K562 (cell line): Measurements from ENCODE around the gene SVIP. TPM values are rescaled to one million over a fixed set of nuclear protein-coding genes. Genes with fewer than 3 reads are reported as not detected.

Source experiments
- ATAC-seq: fragments of 200-7000 bp; cut with Tn5 transposase; 3 replicates; pipeline ENCODE4 v1.9.1; 2020; ENCODE audit warnings: moderate library complexity
- BruUV-seq: library from RNA; stranded (reverse); fragments of 400-500 nt; replicated peaks from 2 replicates; lab custom pipeline; 2021; lab: Mats Ljungman, UMichigan
- CTCF ChIA-PET: fragments of 300-600 bp; formaldehyde crosslinking; extraction: SDS; loops from one replicate; lab custom pipeline; 2021; ENCODE audit warnings: low intra/inter-chr PET ratio; lab: Yijun Ruan, JAX
- POLR2A ChIA-PET: fragments of 300-600, 350-650 bp; sonication (Branson Sonifier 250); formaldehyde crosslinking; extraction: SDS; loops from one replicate; lab custom pipeline; 2021; ENCODE audit warnings: antibody characterized with exemption, inconsistent platforms; lab: Yijun Ruan, JAX
- DNase-seq, 4 experiments: peaks; one replicate each; pipeline versions ENCODE4 v3.0.0 to v3.0.0-alpha.2; 2011 to 2018; ENCODE audit warnings: low spot score in 3 of 4, mixed read lengths in 3 of 4; ENCODE audit errors: extremely low read depth in 1 of 4
- FAIRE-seq: peaks from 2 replicates; lab custom pipeline; 2011; peaks lifted over from hg19 to GRCh38; lab: Jason Lieb, UNC
- H2AFZ ChIP-seq: 2 replicates; pipeline ENCODE4 v1.6.0; 2011; ENCODE audit warnings: low read depth, low read length, control low read depth, inconsistent platforms
- H3K27ac ChIP-seq: fragments of 200-600 bp; 3 replicates; pipeline ENCODE4 v1.8.0; 2011; ENCODE audit warnings: low read depth, mild to moderate bottlenecking, control low read depth, inconsistent platforms, low read length, moderate library complexity, mixed read lengths; ENCODE audit errors: extremely low read depth
- H3K27me3 ChIP-seq, 2 experiments: fragments of 300-600 bp in 1 of 2; 2 replicates in 1 of 2; 3 replicates in 1 of 2; pipeline versions ENCODE4 v1.6.0 to v1.8.0; 2011; ENCODE audit warnings: inconsistent platforms in 2 of 2, low read length in 2 of 2, mild to moderate bottlenecking in 1 of 2, mixed read lengths in 1 of 2, moderate library complexity in 1 of 2; ENCODE audit not compliant: control insufficient read depth in 2 of 2, insufficient read depth in 2 of 2
- H3K36me3 ChIP-seq: fragments of 300-600 bp; 3 replicates; pipeline ENCODE4 v1.8.0; 2011; ENCODE audit warnings: mild to moderate bottlenecking, low read length, inconsistent platforms; ENCODE audit not compliant: control insufficient read depth, insufficient read depth
- H3K4me1 ChIP-seq, 2 experiments: fragments of 200-600 bp in 1 of 2; replicated peaks in 1 of 2; 2 replicates in 1 of 2; 3 replicates in 1 of 2; pipeline versions ENCODE4 v1.5.1 to v1.8.0; 2011; ENCODE audit warnings: inconsistent platforms in 2 of 2, low read length in 2 of 2, mild to moderate bottlenecking in 1 of 2, mixed read lengths in 1 of 2, moderate library complexity in 1 of 2; ENCODE audit not compliant: control insufficient read depth in 2 of 2, insufficient read depth in 2 of 2
- H3K4me2 ChIP-seq: 2 replicates; pipeline ENCODE4 v1.6.1; 2011; ENCODE audit warnings: low read length, control low read depth, inconsistent platforms, mixed read lengths; ENCODE audit not compliant: insufficient read depth
- H3K4me3 ChIP-seq: fragments of 200-600 bp; sonication (generic), shearing (Covaris generic); 2 replicates; pipeline ENCODE4 v1.5.1; 2016; ENCODE audit warnings: control low read depth, inconsistent platforms
- H3K79me2 ChIP-seq: fragments of 200-600 bp; 3 replicates; pipeline ENCODE4 v1.8.0; 2011; ENCODE audit warnings: low read length, inconsistent platforms; ENCODE audit not compliant: control insufficient read depth, insufficient read depth
- H3K9ac ChIP-seq, 2 experiments: 2 replicates each; pipeline versions ENCODE4 v1.6.0 to v1.6.1; 2011; ENCODE audit warnings: low read depth in 2 of 2, low read length in 2 of 2, control low read depth in 1 of 2, inconsistent platforms in 1 of 2, mild to moderate bottlenecking in 1 of 2, mixed read lengths in 1 of 2; ENCODE audit not compliant: insufficient read depth in 1 of 2
- H3K9me1 ChIP-seq: one replicate; pipeline ENCODE4 v1.6.0; 2011; ENCODE audit warnings: inconsistent platforms, mild to moderate bottlenecking, low read length, moderate library complexity; ENCODE audit not compliant: control insufficient read depth, insufficient read depth
- H3K9me3 ChIP-seq: replicated peaks from 2 replicates; pipeline ENCODE4 v1.5.1; 2011; ENCODE audit warnings: low read depth, low read length, inconsistent platforms; ENCODE audit not compliant: control insufficient read depth, insufficient read depth
- H4K20me1 ChIP-seq: replicated peaks from 2 replicates; pipeline ENCODE4 v1.6.1; 2011; ENCODE audit warnings: low read length, inconsistent platforms, mixed read lengths; ENCODE audit not compliant: control insufficient read depth, insufficient read depth
- GABPA ChIP-seq: fragments of 200-800 bp; sonication (Bioruptor generic); conservative IDR thresholded peaks from 2 replicates; pipeline ENCODE4 v1.6.1; 2016; ENCODE audit warnings: low read depth, missing genetic modification characterization, missing compliant biosample characterization
- GMEB1 ChIP-seq: fragments of 250-450 bp; sonication (Bioruptor Pico); IDR thresholded peaks from 2 replicates; pipeline ENCODE4 v1.4.0; 2020; ENCODE audit warnings: mild to moderate bottlenecking
- JUND ChIP-seq, 2 experiments: IDR thresholded peaks; 2 replicates in 1 of 2; 3 replicates in 1 of 2; pipeline ENCODE4 v1.6.1; 2011; ENCODE audit warnings: borderline replicate concordance in 2 of 2, low read depth in 2 of 2, low read length in 2 of 2, improper control_type of control experiment in 1 of 2, missing biosample characterization in 1 of 2, missing genetic modification characterization in 1 of 2, missing genetic modification reagents in 1 of 2
- NCOR1 ChIP-seq: fragments of 450-650 bp; IDR thresholded peaks from 2 replicates; pipeline ENCODE4 v1.6.1; 2016; ENCODE audit warnings: mild to moderate bottlenecking, moderate library complexity
- SREBF1 ChIP-seq: fragments of 150-350 bp; IDR thresholded peaks from 2 replicates; pipeline ENCODE4 v1.6.1; 2014; ENCODE audit warnings: antibody characterized with exemption, low read depth, low read length, borderline replicate concordance
- XRCC3 ChIP-seq: fragments of 450-650 bp; IDR thresholded peaks from 2 replicates; pipeline ENCODE4 v1.6.1; 2017; ENCODE audit warnings: mild to moderate bottlenecking, moderate library complexity
- ZFP30 ChIP-seq: fragments of 250-450 bp; sonication (Bioruptor Pico); IDR thresholded peaks from 2 replicates; pipeline ENCODE4 v1.8.0; 2022; ENCODE audit warnings: moderate library complexity, mild to moderate bottlenecking, inconsistent platforms, borderline replicate concordance
- WGBS: fragments of 100-300 bp; shearing (Covaris generic); methylation state at CpG from one replicate; pipeline ENCODE4 v1.1.6; 2016; ENCODE audit warnings: low coverage, mixed read lengths; ENCODE audit not compliant: insufficient coverage; ENCODE audit errors: missing lambda C conversion rate; 5-methylcytosine and 5-hydroxymethylcytosine counted together
- in situ Hi-C: fragments of 300-500 bp; cut with MboI; formaldehyde crosslinking; loops from 4 replicates; pipeline ENCODE4 v1.15.0; 2018; ENCODE audit warnings: inconsistent platforms, mixed read lengths
- intact Hi-C: fragments of 100-400 bp; cut with micrococcal nuclease; formaldehyde crosslinking; loops from 2 replicates; pipeline ENCODE4 v1.14.2; 2022
- polyA plus RNA-seq, 8 experiments: library from polyadenylated mRNA; depleted of rRNA in 4 of 8; stranded (reverse) in 5 of 8; unstranded in 3 of 8; fragments of >200 nt; fragmentation: Nextera tagmentation in 2 of 8; fragmentation: Illumina TruSeq in 1 of 8; extraction: Ambion mirVana in 2 of 8; extraction: Trizol in 1 of 8; gene quantifications; 2 replicates each; pipeline versions ENCODE4 v1.2.1 to v1.2.3, GENCODE V29; 2011 to 2014; ENCODE audit warnings: inconsistent platforms in 1 of 8, missing spikeins in 1 of 8
- total RNA-seq, 7 experiments: library from RNA; depleted of rRNA in 6 of 7; stranded (reverse); fragments of >200 nt in 6 of 7; fragmentation: Illumina TruSeq in 2 of 7; extraction: Trizol in 2 of 7; gene quantifications; 2 replicates each; pipeline versions ENCODE4 v1.2.1 to v1.2.3, GENCODE V29; 2011 to 2021; ENCODE audit warnings: low replicate concordance in 1 of 7

SVIP gene
- total and polyA plus RNA-seq, 9 of the 15 experiments (the other 6 are each of a cell fraction or from before 2014, with no cell fraction given): 17.9 to 62.5 (median 47.5) TPM

DNA sequence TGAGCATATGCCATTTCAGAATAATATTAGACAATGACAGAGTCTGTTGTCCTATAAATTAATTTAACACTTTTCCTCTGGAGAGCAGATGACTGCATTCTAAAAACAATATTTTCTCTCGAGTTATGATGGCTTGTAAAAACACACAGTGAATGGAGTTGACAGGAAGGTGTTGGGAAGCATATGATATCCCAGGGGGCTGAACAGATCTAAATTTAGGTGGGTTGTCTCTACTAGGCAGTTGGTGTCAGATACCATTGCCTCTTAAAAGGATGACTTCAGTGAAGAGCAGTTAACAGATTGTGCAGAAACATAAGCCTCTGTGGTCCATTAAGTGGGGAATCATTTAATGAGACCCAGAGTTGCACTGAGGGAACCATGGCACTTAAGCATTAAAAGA, 30.7 kb downstream of the SVIP start:
- CTCF ChIA-PET: no interaction called here

DNA sequence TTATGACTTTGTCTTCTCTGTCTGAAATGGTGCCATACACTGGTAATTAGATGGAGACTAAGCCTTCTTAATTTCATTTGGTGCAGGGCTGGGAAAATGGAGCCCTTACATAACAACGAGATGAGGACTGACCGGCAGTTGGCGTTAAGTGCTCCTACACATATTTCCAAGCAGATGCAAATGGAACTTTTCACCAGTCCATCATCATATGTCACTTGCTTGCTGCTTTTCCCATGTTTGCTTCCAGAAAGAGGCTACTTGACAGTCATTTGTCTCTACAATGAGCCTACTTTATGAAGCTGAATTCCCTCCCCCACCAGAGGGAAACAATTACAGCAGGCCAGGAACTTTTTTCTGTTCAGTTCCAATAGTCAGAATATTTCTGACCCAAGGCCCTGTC, 32.6 kb downstream of the SVIP start:
- WGBS: 43% methylated on average over 3 of the region's 3 CpGs
- no peak overlapping the region for H3K27ac ChIP-seq
- no peak overlapping the region for H3K4me2 ChIP-seq
- ATAC-seq (no peak), FAIRE-seq (no peak), DNase-seq (no peak)
- no TSS peak for BruUV-seq
- H3K4me3 ChIP-seq: no peak overlapping the region
- intact Hi-C loops (no loop called here), in situ Hi-C loops (no loop called here)
- H3K9me1 ChIP-seq: no peaks in the 10 kb centered on the region
- ChIA-PET POLR2A (no interaction called here), CTCF (no interaction called here)
- no peaks in the 10 kb centered on the region for H3K27me3 ChIP-seq
- TF ChIP-seq GMEB1 (CRISPR knock-in tag) (no peak), SREBF1 (no peak), ZFP30 (CRISPR knock-in tag) (no peak), JUND (IDR thresholded peaks at IDR 0.05; ENCODE audit: borderline replicate concordance, low read depth, low read length) (no peak), JUND (tag; IDR thresholded peaks at IDR 0.05; ENCODE audit: borderline replicate concordance, low read depth, low read length) (no peak)
- H3K36me3 ChIP-seq: no peaks in the 10 kb centered on the region
- no peaks in the 10 kb centered on the region for H3K79me2 ChIP-seq
- no peaks in the 10 kb centered on the region for H4K20me1 ChIP-seq
- H3K4me1 ChIP-seq: peaks cover 3 to 29% of the 10 kb centered on the region in 2 experiments; a peak in 3 of 5 replicates
- H2AFZ ChIP-seq: peak overlapping the region; percentile 47
- H3K9ac ChIP-seq: no peak overlapping the region
- no peaks in the 10 kb centered on the region for H3K9me3 ChIP-seq

More for the DNA sequence above, 30.7 kb downstream of the SVIP start:
- ATAC-seq: no peak
- Histone ChIP-seq H3K9ac (no peak overlapping the region), H3K4me1 (peaks cover 0 to 20% of the 10 kb centered on the region in 2 experiments; a peak in 2 of 5 replicates), H2AFZ (no peak overlapping the region), H3K27me3 (no peaks in the 10 kb centered on the region), H3K79me2 (no peaks in the 10 kb centered on the region), H3K27ac (no peak overlapping the region)
- 0% methylated on average over 1 of the region's 1 CpG for WGBS
- TF ChIP-seq NCOR1 (no peak), GABPA (no peak), XRCC3 (no peak)
- TF ChIP-seq, all 486 proteins: peak for 0
- no peaks in the 10 kb centered on the region for H4K20me1 ChIP-seq
- H3K9me3 ChIP-seq: no peaks in the 10 kb centered on the region
- DNase-seq (no peak), FAIRE-seq (no peak)
- POLR2A ChIA-PET: interaction anchor here (0.9 kb wide), 1 partner anchor 30 kb away, joined by 3 read pairs; the partner anchor contains the start of gene SVIP
- no peak overlapping the region for H3K4me2 ChIP-seq
- H3K9me1 ChIP-seq: no peaks in the 10 kb centered on the region
- no TSS peak for BruUV-seq
- H3K36me3 ChIP-seq: no peaks in the 10 kb centered on the region
- in situ Hi-C loops: no loop called here
- intact Hi-C loops: no loop called here
- no peak overlapping the region for H3K4me3 ChIP-seq
